Neuron (in vitro differentiated cells): Measurements from ENCODE around the gene ZNF621.

Experiments used
- H2AFZ ChIP-seq: one replicate; pipeline ENCODE4 v1.6.1; 2013; ENCODE audit warnings: low read depth, mild to moderate bottlenecking, inconsistent platforms, low read length, moderate library complexity
- H3K27me3 ChIP-seq: one replicate; pipeline ENCODE4 v1.6.1; 2013; ENCODE audit warnings: low read length; ENCODE audit not compliant: insufficient read depth
- H3K36me3 ChIP-seq: one replicate; pipeline ENCODE4 v1.6.1; 2013; ENCODE audit warnings: low read length; ENCODE audit not compliant: insufficient read depth
- H3K4me1 ChIP-seq: one replicate; pipeline ENCODE4 v1.6.1; 2013; ENCODE audit warnings: low read length; ENCODE audit not compliant: insufficient read depth
- H3K4me3 ChIP-seq: 2 replicates; pipeline ENCODE4 v1.5.1; 2013; ENCODE audit warnings: mild to moderate bottlenecking, low read length, moderate library complexity
- H3K9me3 ChIP-seq: one replicate; pipeline ENCODE4 v1.6.1; 2013; ENCODE audit warnings: low read length

Gene ZNF621

GRCh38 chr3:40588406-40588805, 63.6 kb downstream of the ZNF621 start:
- peaks cover 15% of the 10 kb centered on the region for H3K4me1 ChIP-seq
- no peaks in the 10 kb centered on the region for H3K9me3 ChIP-seq
- no peaks in the 10 kb centered on the region for H3K36me3 ChIP-seq
- no peak overlapping the region for H2AFZ ChIP-seq
- H3K4me3 ChIP-seq: no peak overlapping the region
- no peaks in the 10 kb centered on the region for H3K27me3 ChIP-seq
